PFSK-1 (cell line): Measurements from ENCODE around the gene ZFYVE27.

ENCODE experiments used
- FOXP2 ChIP-seq: optimal IDR thresholded peaks from 2 replicates; pipeline ENCODE3; 2011; ENCODE audit warnings: borderline replicate concordance, control low read depth, inconsistent platforms; ENCODE audit not compliant: insufficient read depth; ENCODE audit errors: extremely low read length, extremely low read depth
- POLR2AphosphoS5 ChIP-seq: IDR thresholded peaks from 2 replicates; pipeline ENCODE4 v1.6.1; 2012; ENCODE audit warnings: low read depth, mild to moderate bottlenecking, control low read depth, low read length, moderate library complexity
- REST ChIP-seq, 2 experiments: IDR thresholded peaks; 2 replicates each; pipeline versions ENCODE4 v1.6.1 to v1.8.0; 2011 to 2012; ENCODE audit warnings: low read depth in 2 of 2, low read length in 2 of 2, control low read depth in 1 of 2, inconsistent platforms in 1 of 2, mild to moderate bottlenecking in 1 of 2, moderate library complexity in 1 of 2; ENCODE audit not compliant: insufficient read depth in 1 of 2
- SIN3A ChIP-seq: IDR thresholded peaks from 2 replicates; pipeline ENCODE4 v1.6.1; 2012; ENCODE audit warnings: mild to moderate bottlenecking, low read length, moderate library complexity, borderline replicate concordance; ENCODE audit not compliant: insufficient read depth
- TAF1 ChIP-seq: IDR thresholded peaks from 2 replicates; pipeline ENCODE4 v1.6.1; 2012; ENCODE audit warnings: low read length, control low read depth, borderline replicate concordance; ENCODE audit not compliant: insufficient read depth

The ZFYVE27 gene

GRCh38 chr10:97743169-97743943, 6.4 kb downstream of the ZFYVE27 start:
- no peak for TF ChIP-seq TAF1
- TF ChIP-seq FOXP2 = no peak
- no peak for TF ChIP-seq POLR2AphosphoS5
- TF ChIP-seq SIN3A = no peak
- no peak for TF ChIP-seq REST (IDR thresholded peaks at IDR 0.05; ENCODE audit: insufficient read depth in 1 of 2, low read depth in 2 of 2, low read length in 2 of 2)

GRCh38 chr10:97744405-97745035, 7.6 kb downstream of the ZFYVE27 start:
- TF ChIP-seq POLR2AphosphoS5 (no peak), REST (IDR thresholded peaks at IDR 0.05; ENCODE audit: insufficient read depth in 1 of 2, low read depth in 2 of 2, low read length in 2 of 2) (no peak), TAF1 (no peak)

- no peak for TF ChIP-seq POLR2AphosphoS5
- TF ChIP-seq TAF1 = no peak
- TF ChIP-seq FOXP2 = no peak
- TF ChIP-seq SIN3A = no peak
- no peak for TF ChIP-seq REST (IDR thresholded peaks at IDR 0.05; ENCODE audit: insufficient read depth in 1 of 2, low read depth in 2 of 2, low read length in 2 of 2)
These were observed 10.6 kb downstream of the ZFYVE27 start for GRCh38 chr10:97747573-97747972.

- no peak for TF ChIP-seq POLR2AphosphoS5
- no peak for TF ChIP-seq REST (IDR thresholded peaks at IDR 0.05; ENCODE audit: insufficient read depth in 1 of 2, low read depth in 2 of 2, low read length in 2 of 2)
- no peak for TF ChIP-seq FOXP2
- no peak for TF ChIP-seq SIN3A
- TF ChIP-seq TAF1 = no peak
These were observed 11.2 kb downstream of the ZFYVE27 start for GRCh38 chr10:97748116-97748515.

- TF ChIP-seq REST (IDR thresholded peaks at IDR 0.05; ENCODE audit: insufficient read depth in 1 of 2, low read depth in 2 of 2, low read length in 2 of 2) (no peak), FOXP2 (no peak), SIN3A (no peak)
These were observed 16.0 kb downstream of the ZFYVE27 start for GRCh38 chr10:97752956-97753355.
